GM18499 (cell line): Measurements from ENCODE around the gene CARHSP1.
"Not testable (repeated sequence)": the region's sequence is repeated elsewhere in the genome, so short reads cannot be mapped to it uniquely, and the experiment has no call there.

Experiments used
- ATAC-seq: cut with Tn5 transposase; IDR thresholded peaks from one replicate; pipeline ENCODE4 v1.9.1; 2021; ENCODE audit warnings: moderate number of reproducible peaks; ENCODE audit not compliant: insufficient read depth, unreplicated experiment

The CARHSP1 gene

DNA sequence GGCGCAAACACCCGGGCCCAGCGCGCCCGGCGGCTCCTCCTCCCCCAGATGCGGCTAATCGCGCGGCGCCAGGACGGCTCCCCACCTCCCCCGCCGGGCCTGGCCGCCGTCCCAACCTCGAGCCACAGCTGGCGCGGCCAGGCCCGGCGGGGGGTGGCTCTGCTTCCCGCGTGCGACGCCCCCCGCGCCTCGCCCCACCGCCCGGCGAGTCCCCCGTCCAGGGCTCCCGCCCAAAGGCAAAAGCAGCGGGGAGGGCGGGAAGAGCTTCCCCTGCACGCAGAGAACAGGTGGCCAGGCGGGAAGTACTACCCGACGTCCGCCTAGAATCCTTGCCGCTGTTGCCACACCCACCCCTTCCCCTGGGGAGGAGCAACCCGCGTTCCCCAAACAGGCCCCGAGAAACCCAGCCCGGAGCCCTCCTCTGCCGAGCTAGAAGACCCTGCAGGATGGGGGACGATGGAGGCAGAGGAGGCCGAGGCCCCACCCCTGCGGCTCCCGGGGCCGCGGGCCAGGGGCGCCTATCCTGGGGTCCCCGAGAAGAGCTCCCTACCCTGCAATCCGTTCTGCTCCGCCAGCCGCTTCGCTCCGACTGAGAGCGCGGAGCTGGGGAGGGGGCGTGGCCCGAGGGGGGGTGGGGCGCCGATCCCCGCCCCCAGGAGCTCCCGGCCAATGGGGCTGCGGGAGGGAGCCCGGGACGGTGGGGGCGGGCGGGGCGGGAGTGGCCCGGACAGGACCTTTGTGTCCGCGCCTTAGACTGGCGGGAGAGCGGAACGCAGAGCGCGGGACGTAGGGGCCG lies at the start of gene CARHSP1:
TSS of gene CARHSP1 (minus strand) at position 591 of the 796 bp plus-strand sequence. CDS start 9,678 bp downstream, outside the sequence.
- peak; percentile 35 for ATAC-seq

DNA sequence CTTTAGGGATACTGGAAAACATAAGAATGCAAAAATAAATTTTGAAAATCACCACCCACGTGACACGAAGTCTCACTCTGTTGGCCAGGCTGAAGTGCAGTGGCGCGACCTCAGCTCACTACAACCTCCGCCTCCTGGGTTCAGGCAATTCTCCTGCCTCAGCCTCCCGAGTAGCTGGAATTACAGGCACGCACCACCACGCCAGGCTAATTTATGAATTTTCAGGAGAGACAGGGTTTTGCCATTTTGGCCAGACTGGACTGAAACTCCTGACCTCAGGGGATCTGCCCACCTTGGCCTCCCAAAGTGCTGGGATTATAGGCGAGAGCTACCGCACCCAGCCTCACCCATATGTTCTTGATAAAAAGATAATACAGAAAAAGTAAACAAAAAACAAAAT lies 48.5 kb upstream of the CARHSP1 start:
- not testable (repeated sequence) for ATAC-seq

DNA sequence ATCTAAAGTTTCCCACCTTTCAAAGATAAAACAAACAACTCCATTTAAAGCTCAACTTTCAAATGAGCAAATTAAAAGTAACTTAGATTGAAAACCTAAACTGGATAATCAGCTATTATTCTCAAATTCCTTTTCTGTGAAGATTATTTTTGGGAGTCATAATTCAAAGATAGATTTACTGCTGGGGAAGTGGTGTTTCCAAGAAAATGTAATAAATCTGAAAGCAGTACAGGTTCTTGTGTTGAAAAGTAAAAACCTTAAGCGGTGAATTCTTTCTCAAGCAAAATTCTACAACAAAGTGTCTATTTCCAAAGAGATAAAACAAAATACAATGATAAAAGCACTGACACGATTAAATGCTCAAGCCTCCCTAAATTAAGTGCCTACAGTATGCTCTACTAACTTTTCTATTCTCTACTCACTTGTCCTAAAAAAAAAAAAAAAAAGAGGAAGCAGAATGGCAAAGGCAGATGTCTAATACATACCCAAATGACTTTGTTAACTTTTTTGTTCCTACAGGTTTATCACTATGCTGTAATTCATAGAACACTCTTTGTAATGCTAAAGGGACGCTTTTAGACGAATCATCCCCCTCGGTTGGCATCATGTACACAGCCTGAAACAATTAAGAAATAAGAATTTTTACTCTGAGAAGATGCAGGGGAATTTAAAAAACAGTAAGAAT lies 47.9 kb upstream of the CARHSP1 start:
- no peak for ATAC-seq

DNA sequence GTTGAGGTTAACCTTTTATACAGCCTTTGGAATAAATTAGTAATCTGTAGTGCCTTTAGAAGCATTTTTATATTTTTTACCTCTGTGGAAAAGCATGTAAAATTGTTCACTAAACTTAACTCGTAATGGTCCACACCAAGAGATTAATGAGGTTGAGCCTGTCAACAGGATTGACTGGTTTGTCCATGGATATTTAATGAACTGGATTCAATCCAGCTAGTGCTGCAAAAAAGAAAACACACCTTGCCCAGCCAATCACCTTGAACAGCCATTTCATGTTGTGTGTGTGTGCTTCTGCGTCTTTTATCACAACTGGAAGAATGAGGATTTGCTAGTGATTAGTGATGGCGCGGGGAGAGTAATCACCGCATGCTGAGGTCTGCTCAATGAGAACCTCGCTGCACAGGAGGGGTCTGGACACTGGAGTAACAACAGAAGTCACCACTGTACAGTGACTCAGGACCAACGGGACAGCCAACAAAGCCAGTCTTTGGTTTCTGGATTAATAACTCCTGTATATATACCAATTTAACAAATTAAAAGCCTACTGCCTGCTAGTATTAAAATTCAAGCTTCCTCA lies 47.0 kb upstream of the CARHSP1 start:
- no peak for ATAC-seq

DNA sequence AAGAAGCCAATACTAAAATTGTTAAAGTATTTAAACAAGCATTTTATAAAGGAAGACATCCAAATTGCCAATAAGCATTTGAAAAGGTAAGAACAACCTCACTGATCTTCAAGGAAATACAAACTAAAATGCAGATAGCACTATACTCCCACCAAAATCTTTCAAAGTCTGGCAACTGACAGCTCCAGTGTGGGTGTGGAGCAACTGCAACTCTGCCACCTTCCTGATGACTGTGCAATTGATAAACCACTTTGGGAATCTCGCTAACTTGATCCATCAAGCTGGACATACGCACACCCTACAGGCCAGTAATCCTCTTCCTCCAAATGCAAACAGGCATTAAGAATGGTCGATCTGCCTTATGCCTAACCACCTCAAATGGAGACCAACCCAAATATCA lies 45.3 kb upstream of the CARHSP1 start:
- ATAC-seq, result no peak

DNA sequence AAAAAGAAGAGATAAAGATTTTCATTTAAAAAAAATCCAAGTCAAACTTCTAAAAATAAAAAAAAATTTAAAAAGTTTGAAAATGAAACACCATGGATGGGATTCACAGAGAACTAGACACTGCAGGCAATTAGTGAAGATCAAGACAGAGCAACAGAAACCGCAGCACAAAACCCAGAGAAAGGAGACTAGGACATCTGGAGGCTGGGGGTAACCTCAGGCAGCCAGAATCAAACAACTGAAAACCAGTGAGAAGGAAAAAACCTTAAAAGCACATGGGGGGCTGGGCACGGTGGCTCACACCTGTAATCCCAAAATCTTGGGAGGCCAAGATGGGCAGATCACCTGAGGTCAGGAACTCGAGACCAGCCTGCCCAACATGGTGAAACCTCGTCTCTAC lies 44.0 kb upstream of the CARHSP1 start:
- ATAC-seq, result no peak

- no peak for ATAC-seq
Observed at GRCh38 chr16:8910811-8911210, 42.0 kb upstream of the CARHSP1 start.

DNA sequence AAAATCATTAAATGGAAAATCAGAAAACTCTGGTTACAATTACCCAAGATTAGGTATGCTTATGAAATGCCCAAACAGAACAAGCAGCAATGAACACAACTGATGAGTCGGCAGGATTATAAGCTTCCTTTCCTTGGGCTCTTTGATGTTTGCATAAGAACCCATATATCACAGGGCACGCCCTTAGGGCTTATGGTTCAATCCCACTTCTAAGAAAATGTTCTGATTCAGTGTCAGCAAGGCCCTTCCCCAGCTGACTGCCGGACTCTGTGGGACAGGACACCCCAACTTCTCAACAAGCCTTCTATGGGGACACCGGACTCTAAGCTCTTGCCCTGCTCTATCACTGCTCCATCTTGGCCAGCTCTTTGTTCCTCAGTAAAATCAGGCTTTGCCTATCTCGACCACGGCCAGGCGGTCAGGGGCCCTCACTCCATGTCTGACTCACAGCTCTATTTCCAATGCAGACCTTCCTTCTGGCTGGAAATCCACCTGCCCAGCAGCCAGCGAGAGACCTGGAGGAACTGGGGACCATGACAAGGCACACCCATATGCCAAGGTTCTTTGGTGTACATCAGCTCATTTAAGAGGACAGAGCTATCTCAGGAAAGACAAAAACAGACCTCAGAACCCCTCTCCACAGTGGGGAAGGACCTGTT lies 40.1 kb upstream of the CARHSP1 start:
- ATAC-seq, result no peak

DNA sequence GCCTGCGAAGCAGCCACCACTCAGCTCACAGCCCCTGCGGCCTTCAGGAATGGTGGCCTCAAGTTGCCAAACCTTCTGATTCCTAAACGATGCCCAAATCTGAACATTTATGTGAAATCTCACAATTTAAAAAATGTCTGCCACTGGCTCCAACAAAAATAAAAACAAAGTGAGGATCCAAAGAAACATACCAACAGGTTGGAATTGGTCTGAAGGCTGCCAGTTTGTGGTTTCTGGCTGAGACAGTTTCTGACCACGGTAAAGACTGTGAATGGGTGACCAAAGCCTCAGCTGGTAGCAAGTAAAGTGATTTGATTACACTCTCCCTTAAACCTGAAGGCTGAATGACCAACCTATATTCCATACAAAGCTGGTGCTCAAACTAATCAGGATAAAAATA lies 38.3 kb upstream of the CARHSP1 start:
- no peak for ATAC-seq

GRCh38 chr16:8905795-8906591 lies 37.2 kb upstream of the CARHSP1 start:
- no peak for ATAC-seq

GRCh38 chr16:8905168-8905762 lies 36.5 kb upstream of the CARHSP1 start:
- ATAC-seq, result no peak

DNA sequence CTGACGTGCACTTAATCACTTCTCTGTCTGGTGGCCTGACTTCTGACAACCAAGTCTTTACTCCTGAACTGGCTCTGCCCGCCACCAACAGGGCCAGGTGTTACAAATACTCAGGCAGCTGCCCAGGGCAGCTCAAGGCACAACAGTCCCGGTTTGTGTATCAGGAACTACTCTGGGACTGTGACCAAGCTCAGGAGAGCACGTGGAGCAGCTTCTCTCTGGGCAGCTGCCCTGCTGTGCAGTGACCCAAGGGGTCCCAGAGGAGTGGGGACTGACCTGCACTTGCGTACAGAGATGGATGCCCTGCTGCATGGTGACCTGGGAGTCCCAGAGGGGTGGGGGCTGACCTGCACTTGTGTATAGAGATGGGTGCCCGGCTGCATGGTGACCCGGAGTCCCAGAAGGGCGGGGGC lies 35.2 kb upstream of the CARHSP1 start:
- no peak for ATAC-seq

DNA sequence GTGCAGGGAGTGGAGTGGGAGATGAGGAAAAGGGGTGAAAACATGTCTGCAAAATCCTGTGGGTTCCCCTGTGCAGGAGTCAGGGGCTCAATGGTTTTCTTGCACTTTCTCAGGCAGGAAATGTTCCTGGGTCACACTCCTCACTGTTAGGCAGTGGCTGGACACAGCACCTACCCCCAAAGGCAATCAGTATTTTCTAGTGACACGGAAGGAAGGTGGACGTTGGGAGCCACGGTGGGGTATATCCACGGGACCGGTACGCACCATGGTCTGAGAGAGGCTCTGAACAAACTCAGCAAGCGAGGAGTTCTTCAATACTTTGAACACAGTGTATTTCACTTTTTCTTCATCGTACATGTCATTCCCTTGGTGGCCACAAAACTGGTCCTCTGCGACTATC lies 34.2 kb upstream of the CARHSP1 start:
- no peak for ATAC-seq

- no peak for ATAC-seq
Observed at GRCh38 chr16:8901320-8901861, 32.6 kb upstream of the CARHSP1 start.

GRCh38 chr16:8900343-8900742 lies 31.5 kb upstream of the CARHSP1 start:
- ATAC-seq, result no peak

- ATAC-seq, result no peak
Observed at GRCh38 chr16:8899709-8900317, 31.0 kb upstream of the CARHSP1 start.

- no peak for ATAC-seq
Observed at GRCh38 chr16:8898660-8899318, 30.0 kb upstream of the CARHSP1 start.

GRCh38 chr16:8894736-8895334 lies 26.0 kb upstream of the CARHSP1 start:
- no peak for ATAC-seq
